HCT116 (cell line): ENCODE data around the gene TBC1D30.

Source experiments
- CBX3 ChIP-seq: IDR thresholded peaks from 2 replicates; pipeline ENCODE4 v1.6.1; 2012; ENCODE audit warnings: low read depth
- EZH2 ChIP-seq: fragments of 200-600 bp; sonication (generic); IDR thresholded peaks from 2 replicates; pipeline ENCODE4 v1.6.1; 2017; ENCODE audit warnings: antibody characterized with exemption, mixed run types
- EZH2phosphoT487 ChIP-seq: fragments of 200-600 bp; IDR thresholded peaks from 2 replicates; pipeline ENCODE4 v1.6.1; 2018; ENCODE audit warnings: antibody characterized with exemption, borderline replicate concordance
- RAD21 ChIP-seq: IDR thresholded peaks from 2 replicates; pipeline ENCODE4 v1.6.1; 2012; ENCODE audit warnings: low read depth, mild to moderate bottlenecking
- TCF7L2 ChIP-seq: IDR thresholded peaks from 2 replicates; pipeline ENCODE4 v1.7.0; 2011; ENCODE audit warnings: borderline replicate concordance, inconsistent platforms; ENCODE audit not compliant: insufficient read depth, insufficient read length; ENCODE audit errors: extremely low read depth
- ZNF274 ChIP-seq: fragments of 200-500 bp; sonication (Bioruptor generic); IDR thresholded peaks from 2 replicates; pipeline ENCODE4 v1.6.1; 2014; ENCODE audit warnings: mild to moderate bottlenecking, low read depth, low read length, inconsistent platforms
- TF ChIP-seq, protein P1 (sequence below), 3 experiments: fragments of 200-600 bp in 1 of 3; sonication (generic) in 1 of 3; IDR thresholded peaks in 2 of 3; conservative IDR thresholded peaks in 1 of 3; 2 replicates each; pipeline ENCODE4 v1.5.1; 2012 to 2017; ENCODE audit warnings: low read depth in 2 of 3, low read length in 2 of 3, antibody characterized with exemption in 1 of 3, borderline replicate concordance in 1 of 3, control low read depth in 1 of 3, mild to moderate bottlenecking in 1 of 3, mixed read lengths in 1 of 3, mixed run types in 1 of 3, moderate library complexity in 1 of 3; ENCODE audit not compliant: insufficient read depth in 1 of 3

DNA sequence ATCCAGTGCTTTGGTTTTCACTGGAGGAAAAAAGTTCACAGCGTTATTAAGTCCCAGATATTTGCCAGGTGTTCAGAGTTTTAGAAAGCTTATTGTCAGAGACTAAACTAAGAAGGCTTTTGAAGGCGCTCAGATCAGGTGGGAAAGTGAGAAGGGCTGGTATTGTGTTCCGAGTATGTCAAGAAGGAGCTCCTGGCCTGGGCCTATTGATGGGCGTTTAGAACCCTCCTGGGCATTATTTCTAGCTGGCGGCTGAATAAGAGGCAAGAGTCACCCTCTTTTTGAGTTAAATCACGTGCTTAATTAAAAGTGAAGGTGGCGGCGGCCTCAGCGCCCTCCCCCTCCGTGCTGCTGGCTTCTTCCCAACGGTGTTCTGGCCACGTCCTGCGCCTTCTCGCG, 44.3 kb upstream of the TBC1D30 start:
- TF ChIP-seq EZH2phosphoT487 (no peak), ZNF274 (no peak), CBX3 (no peak), RAD21 (no peak), EZH2 (no peak), TCF7L2 (peak; percentile 19)
- TF ChIP-seq, protein P1, sequence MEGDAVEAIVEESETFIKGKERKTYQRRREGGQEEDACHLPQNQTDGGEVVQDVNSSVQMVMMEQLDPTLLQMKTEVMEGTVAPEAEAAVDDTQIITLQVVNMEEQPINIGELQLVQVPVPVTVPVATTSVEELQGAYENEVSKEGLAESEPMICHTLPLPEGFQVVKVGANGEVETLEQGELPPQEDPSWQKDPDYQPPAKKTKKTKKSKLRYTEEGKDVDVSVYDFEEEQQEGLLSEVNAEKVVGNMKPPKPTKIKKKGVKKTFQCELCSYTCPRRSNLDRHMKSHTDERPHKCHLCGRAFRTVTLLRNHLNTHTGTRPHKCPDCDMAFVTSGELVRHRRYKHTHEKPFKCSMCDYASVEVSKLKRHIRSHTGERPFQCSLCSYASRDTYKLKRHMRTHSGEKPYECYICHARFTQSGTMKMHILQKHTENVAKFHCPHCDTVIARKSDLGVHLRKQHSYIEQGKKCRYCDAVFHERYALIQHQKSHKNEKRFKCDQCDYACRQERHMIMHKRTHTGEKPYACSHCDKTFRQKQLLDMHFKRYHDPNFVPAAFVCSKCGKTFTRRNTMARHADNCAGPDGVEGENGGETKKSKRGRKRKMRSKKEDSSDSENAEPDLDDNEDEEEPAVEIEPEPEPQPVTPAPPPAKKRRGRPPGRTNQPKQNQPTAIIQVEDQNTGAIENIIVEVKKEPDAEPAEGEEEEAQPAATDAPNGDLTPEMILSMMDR (IDR thresholded peaks at IDR 0.05 in 2 of 3, conservative IDR thresholded peaks at IDR 0.05 in 1 of 3; ENCODE audit: borderline replicate concordance in 1 of 3, insufficient read depth in 1 of 3, low read depth in 2 of 3, low read length in 2 of 3), result no peak
